Measurements from ENCODE around the gene GALNT18. TPM values are rescaled to one million over a fixed set of nuclear protein-coding genes. Genes with fewer than 3 reads are reported as not detected.

The GALNT18 gene
- polyA plus RNA-seq, 1 donor (not counting 4 experiments of a cell fraction or from before 2014, with no cell fraction given), result 27.2 TPM

DNA sequence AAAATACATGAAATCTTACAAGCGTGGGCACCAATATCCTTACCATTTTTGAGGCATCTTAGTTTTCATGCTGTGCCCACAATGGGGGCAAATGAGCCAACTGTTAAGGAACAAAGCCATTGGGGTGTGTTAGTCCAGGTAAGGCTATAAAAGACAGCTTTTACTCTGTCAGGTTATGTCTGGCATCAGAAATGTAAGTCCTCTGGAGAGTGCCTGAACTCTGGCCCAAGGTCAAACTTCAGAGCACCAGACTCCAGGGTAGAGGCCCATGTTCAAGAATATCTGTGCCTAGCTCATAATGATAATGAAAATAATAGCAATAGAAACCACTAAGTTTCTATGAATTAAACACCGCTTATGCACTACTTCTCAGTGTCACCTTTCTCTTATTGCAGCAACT is 374.2 kb downstream of the GALNT18 start:
- Histone ChIP-seq H3K4me2 (ENCODE audit: control insufficient read depth, extremely low read depth, insufficient read depth, low read depth, low read length) (no peak overlapping the region), H3K9me3 (ENCODE audit: control insufficient read depth, low read depth, low read length) (no peaks in the 10 kb centered on the region), H3K9ac (ENCODE audit: control insufficient read depth, extremely low read depth, insufficient read depth, low read length) (no peak overlapping the region), H3K27ac (ENCODE audit: control insufficient read depth, insufficient read depth, low read length) (no peak overlapping the region), H3K4me1 (ENCODE audit: control insufficient read depth, extremely low read depth, insufficient read depth, low read length) (peaks cover 4% of the 10 kb centered on the region), H3K27me3 (ENCODE audit: control insufficient read depth, extremely low read depth, insufficient read depth, low read length) (peaks cover 7% of the 10 kb centered on the region), H2AFZ (ENCODE audit: control insufficient read depth, low read length) (no peak overlapping the region), H3K36me3 (ENCODE audit: control insufficient read depth in 2 of 2, extremely low read depth in 1 of 2, insufficient read depth in 2 of 2, low read length in 2 of 2) (no peaks in the 10 kb centered on the region), H3K4me3 (ENCODE audit: control insufficient read depth in 2 of 3, extremely low read depth in 1 of 3, insufficient read depth in 2 of 3, low read depth in 1 of 3, low read length in 3 of 3) (no peak overlapping the region), H3K79me2 (ENCODE audit: control insufficient read depth, insufficient read depth, low read length) (no peaks in the 10 kb centered on the region), H4K20me1 (ENCODE audit: control insufficient read depth, extremely low read depth, insufficient read depth, low read length) (no peaks in the 10 kb centered on the region), H3K9me1 (ENCODE audit: control insufficient read depth, extremely low read depth, insufficient read depth, low read length) (no peaks in the 10 kb centered on the region)
- TF ChIP-seq, protein P1, sequence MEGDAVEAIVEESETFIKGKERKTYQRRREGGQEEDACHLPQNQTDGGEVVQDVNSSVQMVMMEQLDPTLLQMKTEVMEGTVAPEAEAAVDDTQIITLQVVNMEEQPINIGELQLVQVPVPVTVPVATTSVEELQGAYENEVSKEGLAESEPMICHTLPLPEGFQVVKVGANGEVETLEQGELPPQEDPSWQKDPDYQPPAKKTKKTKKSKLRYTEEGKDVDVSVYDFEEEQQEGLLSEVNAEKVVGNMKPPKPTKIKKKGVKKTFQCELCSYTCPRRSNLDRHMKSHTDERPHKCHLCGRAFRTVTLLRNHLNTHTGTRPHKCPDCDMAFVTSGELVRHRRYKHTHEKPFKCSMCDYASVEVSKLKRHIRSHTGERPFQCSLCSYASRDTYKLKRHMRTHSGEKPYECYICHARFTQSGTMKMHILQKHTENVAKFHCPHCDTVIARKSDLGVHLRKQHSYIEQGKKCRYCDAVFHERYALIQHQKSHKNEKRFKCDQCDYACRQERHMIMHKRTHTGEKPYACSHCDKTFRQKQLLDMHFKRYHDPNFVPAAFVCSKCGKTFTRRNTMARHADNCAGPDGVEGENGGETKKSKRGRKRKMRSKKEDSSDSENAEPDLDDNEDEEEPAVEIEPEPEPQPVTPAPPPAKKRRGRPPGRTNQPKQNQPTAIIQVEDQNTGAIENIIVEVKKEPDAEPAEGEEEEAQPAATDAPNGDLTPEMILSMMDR (optimal IDR thresholded peaks at IDR 0.05 in 1 of 3, IDR thresholded peaks at IDR 0.05 in 1 of 3, conservative IDR thresholded peaks at IDR 0.05 in 1 of 3; ENCODE audit: extremely low read depth in 1 of 3, insufficient read depth in 2 of 3, low read length in 3 of 3), result no peak
- no peak for TF ChIP-seq EZH2 (IDR thresholded peaks at IDR 0.05; ENCODE audit: low read length)
- dilution Hi-C loops (cut with MboI; ENCODE audit: extremely low pct_ligation_motif_present, low sequenced_read_pairs), result no loop called here
- DNase-seq (ENCODE audit: low read depth, low spot score) (no peak), FAIRE-seq (no peak)

DNA sequence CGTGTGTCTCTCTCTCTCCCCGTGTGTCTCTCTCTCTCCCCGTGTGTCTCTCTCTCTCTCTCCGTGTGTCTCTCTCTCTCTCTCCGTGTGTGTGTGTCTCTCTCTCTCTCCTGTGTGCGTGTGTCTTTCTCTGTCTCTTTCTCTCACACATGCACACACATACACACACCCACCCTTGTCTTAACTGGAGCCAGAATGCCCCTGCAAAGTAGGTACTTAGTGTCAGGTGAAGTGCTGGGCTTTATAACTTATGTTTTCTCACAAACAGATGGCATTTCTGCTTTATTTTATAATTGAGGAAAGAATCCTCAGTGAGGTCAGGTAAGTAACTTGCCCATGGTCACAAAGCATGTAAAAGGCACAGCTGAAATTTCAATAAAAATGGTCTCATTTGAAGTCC is 374.7 kb downstream of the GALNT18 start:
- peaks cover 4% of the 10 kb centered on the region for H3K4me1 ChIP-seq (ENCODE audit: control insufficient read depth, extremely low read depth, insufficient read depth, low read length)
- dilution Hi-C loops (cut with MboI; ENCODE audit: extremely low pct_ligation_motif_present, low sequenced_read_pairs), result no loop called here
- FAIRE-seq, result no peak

More for the DNA sequence above, 374.7 kb downstream of the GALNT18 start:
- no peak overlapping the region for H2AFZ ChIP-seq (ENCODE audit: control insufficient read depth, low read length)
- no peaks in the 10 kb centered on the region for H3K36me3 ChIP-seq (ENCODE audit: control insufficient read depth in 2 of 2, extremely low read depth in 1 of 2, insufficient read depth in 2 of 2, low read length in 2 of 2)
- no peaks in the 10 kb centered on the region for H3K9me1 ChIP-seq (ENCODE audit: control insufficient read depth, extremely low read depth, insufficient read depth, low read length)
- TF ChIP-seq EZH2 (IDR thresholded peaks at IDR 0.05; ENCODE audit: low read length), result no peak
- TF ChIP-seq, protein P1 (optimal IDR thresholded peaks at IDR 0.05 in 1 of 3, IDR thresholded peaks at IDR 0.05 in 1 of 3, conservative IDR thresholded peaks at IDR 0.05 in 1 of 3; ENCODE audit: extremely low read depth in 1 of 3, insufficient read depth in 2 of 3, low read length in 3 of 3), result no peak
- H3K27ac ChIP-seq (ENCODE audit: control insufficient read depth, insufficient read depth, low read length), result no peak overlapping the region
- no peaks in the 10 kb centered on the region for H4K20me1 ChIP-seq (ENCODE audit: control insufficient read depth, extremely low read depth, insufficient read depth, low read length)
- no peak overlapping the region for H3K9ac ChIP-seq (ENCODE audit: control insufficient read depth, extremely low read depth, insufficient read depth, low read length)
- no peaks in the 10 kb centered on the region for H3K9me3 ChIP-seq (ENCODE audit: control insufficient read depth, low read depth, low read length)
- no peak for DNase-seq (ENCODE audit: low read depth, low spot score)
- H3K27me3 ChIP-seq (ENCODE audit: control insufficient read depth, extremely low read depth, insufficient read depth, low read length), result peaks cover 7% of the 10 kb centered on the region
- no peaks in the 10 kb centered on the region for H3K79me2 ChIP-seq (ENCODE audit: control insufficient read depth, insufficient read depth, low read length)
- H3K4me3 ChIP-seq (ENCODE audit: control insufficient read depth in 2 of 3, extremely low read depth in 1 of 3, insufficient read depth in 2 of 3, low read depth in 1 of 3, low read length in 3 of 3), result no peak overlapping the region
- no peak overlapping the region for H3K4me2 ChIP-seq (ENCODE audit: control insufficient read depth, extremely low read depth, insufficient read depth, low read depth, low read length)

All from keratinocyte (primary cell).